AG09319 (cell line): ENCODE data around the gene CDH15.

Experiments used
- DNase-seq: peaks from one replicate; pipeline ENCODE4 v3.0.0-alpha.2; 2010; ENCODE audit warnings: low read depth; ENCODE audit errors: extremely low read depth
- TF ChIP-seq, protein P1 (sequence below): IDR thresholded peaks from 2 replicates; pipeline ENCODE4 v1.5.1; 2011; ENCODE audit warnings: low read depth, mild to moderate bottlenecking, inconsistent platforms, low read length, moderate library complexity

CDH15 gene

DNA sequence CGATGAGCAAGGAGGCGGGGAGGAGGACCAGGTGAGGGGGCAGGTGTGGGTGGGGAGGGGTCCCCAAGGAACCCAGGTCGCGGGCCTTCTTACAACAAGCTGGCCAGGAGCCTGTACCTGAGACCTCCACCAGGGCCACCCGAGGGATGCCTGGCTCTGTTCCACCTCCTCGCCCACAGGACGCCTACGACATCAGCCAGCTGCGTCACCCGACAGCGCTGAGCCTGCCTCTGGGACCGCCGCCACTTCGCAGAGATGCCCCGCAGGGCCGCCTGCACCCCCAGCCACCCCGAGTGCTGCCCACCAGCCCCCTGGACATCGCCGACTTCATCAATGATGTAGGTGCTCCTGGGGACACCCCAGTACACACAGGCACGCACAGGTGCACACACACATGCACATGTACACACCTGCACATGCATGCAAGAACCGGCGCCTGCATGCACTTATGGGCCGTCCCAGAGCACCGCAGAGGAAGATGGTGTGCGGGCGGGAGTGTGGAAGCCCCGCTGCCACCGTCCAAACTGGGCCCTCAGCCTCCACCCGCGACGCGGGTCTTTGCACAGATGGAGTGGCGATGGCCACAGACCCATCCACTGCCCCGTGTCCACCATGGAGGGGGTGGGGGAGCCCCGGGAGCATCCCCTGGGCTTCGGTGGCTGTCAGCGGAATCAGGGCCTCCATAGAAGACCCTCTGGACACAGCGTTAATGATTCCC is 22.2 kb downstream of the CDH15 start:
- no peak for DNase-seq
- TF ChIP-seq, protein P1, sequence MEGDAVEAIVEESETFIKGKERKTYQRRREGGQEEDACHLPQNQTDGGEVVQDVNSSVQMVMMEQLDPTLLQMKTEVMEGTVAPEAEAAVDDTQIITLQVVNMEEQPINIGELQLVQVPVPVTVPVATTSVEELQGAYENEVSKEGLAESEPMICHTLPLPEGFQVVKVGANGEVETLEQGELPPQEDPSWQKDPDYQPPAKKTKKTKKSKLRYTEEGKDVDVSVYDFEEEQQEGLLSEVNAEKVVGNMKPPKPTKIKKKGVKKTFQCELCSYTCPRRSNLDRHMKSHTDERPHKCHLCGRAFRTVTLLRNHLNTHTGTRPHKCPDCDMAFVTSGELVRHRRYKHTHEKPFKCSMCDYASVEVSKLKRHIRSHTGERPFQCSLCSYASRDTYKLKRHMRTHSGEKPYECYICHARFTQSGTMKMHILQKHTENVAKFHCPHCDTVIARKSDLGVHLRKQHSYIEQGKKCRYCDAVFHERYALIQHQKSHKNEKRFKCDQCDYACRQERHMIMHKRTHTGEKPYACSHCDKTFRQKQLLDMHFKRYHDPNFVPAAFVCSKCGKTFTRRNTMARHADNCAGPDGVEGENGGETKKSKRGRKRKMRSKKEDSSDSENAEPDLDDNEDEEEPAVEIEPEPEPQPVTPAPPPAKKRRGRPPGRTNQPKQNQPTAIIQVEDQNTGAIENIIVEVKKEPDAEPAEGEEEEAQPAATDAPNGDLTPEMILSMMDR: no peak

- DNase-seq: no peak
- TF ChIP-seq, protein P1: no peak
Measured at GRCh38 chr16:89194340-89195311, 23.1 kb downstream of the CDH15 start.

GRCh38 chr16:89195521-89196171 is 24.1 kb downstream of the CDH15 start:
- no peak for DNase-seq
- TF ChIP-seq, protein P1: no peak

DNA sequence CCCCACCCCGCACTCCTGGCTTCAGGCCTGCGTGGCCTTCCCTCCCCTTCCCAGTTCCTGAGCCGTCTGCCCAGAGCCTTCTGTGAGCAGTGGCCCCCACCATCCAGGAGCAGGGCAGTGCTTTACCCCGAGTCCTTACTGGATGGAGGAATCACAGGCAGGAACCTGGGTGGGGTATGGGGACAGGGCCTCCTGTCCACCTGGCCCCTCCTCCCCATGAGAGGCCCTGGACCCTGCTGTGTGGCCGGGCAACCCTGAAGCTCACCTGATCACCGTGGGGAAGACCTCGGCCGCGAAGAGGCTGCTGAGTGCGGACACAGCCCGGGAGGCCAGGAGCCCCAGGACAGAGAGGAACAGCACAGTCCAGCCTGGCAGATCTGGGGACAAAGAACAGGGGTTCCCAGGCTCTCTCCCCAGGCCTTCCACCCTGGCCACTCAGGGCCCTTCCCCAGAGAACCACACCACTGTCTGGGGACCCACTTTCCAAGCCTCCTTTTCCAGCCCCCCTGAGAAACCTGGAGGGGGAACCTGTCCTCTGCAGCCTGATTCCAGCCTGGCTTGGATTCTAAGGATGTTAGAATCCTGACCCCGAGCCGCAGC is 25.6 kb downstream of the CDH15 start:
- DNase-seq: no peak
- TF ChIP-seq, protein P1: no peak

GRCh38 chr16:89197633-89198416 is 26.3 kb downstream of the CDH15 start:
- TF ChIP-seq, protein P1: no peak
- DNase-seq: no peak

GRCh38 chr16:89198417-89199240 is 27.1 kb downstream of the CDH15 start:
- TF ChIP-seq, protein P1: no peak
- no peak for DNase-seq
